K562 (cell line): ENCODE data around the gene CPED1. TPM values are rescaled to one million over a fixed set of nuclear protein-coding genes. Genes with fewer than 3 reads are reported as not detected.
A peak's percentile ranks its signal among the peaks of the same experiment; 100 is the strongest.

Source experiments
- FOXP1 ChIP-seq: sonication (generic); formaldehyde crosslinking; IDR thresholded peaks from 2 replicates; pipeline ENCODE4 v1.8.0; 2022; ENCODE audit warnings: mild to moderate bottlenecking, missing genetic modification reagents
- HLTF ChIP-seq: fragments of 450-650 bp; IDR thresholded peaks from 2 replicates; pipeline ENCODE4 v1.6.1; 2016
- HOXB6 ChIP-seq: fragments of 250-450 bp; sonication (Bioruptor Pico); IDR thresholded peaks from 2 replicates; pipeline ENCODE4 v1.5.1; 2022; ENCODE audit warnings: mild to moderate bottlenecking, borderline replicate concordance
- IRF2 ChIP-seq: sonication (generic); formaldehyde crosslinking; IDR thresholded peaks from 2 replicates; pipeline ENCODE4 v1.8.1; 2022; ENCODE audit warnings: mild to moderate bottlenecking, missing genetic modification reagents
- KLF6 ChIP-seq: fragments of 250-450 bp; sonication (Bioruptor Pico); IDR thresholded peaks from 2 replicates; pipeline ENCODE4 v1.4.0; 2020; ENCODE audit warnings: mild to moderate bottlenecking, moderate library complexity, borderline replicate concordance
- NCOA2 ChIP-seq, 2 experiments: fragments of 450-650 bp; IDR thresholded peaks; 2 replicates each; pipeline ENCODE4 v1.6.1; 2018; ENCODE audit warnings: mild to moderate bottlenecking in 2 of 2, moderate library complexity in 1 of 2; ENCODE audit not compliant: partially characterized antibody in 2 of 2
- NFATC3 ChIP-seq: fragments of 450-650 bp; IDR thresholded peaks from 2 replicates; pipeline ENCODE4 v1.6.1; 2017; ENCODE audit warnings: mild to moderate bottlenecking
- NFXL1 ChIP-seq: fragments of 450-650 bp; formaldehyde crosslinking; IDR thresholded peaks from 2 replicates; pipeline ENCODE4 v1.4.0; 2021; ENCODE audit warnings: mild to moderate bottlenecking
- PHB ChIP-seq: fragments of 250-450 bp; sonication (Bioruptor Pico); IDR thresholded peaks from 2 replicates; pipeline ENCODE4 v1.5.0; 2021
- POLR3G ChIP-seq: IDR thresholded peaks from 2 replicates; pipeline ENCODE4 v1.6.1; 2011; ENCODE audit not compliant: insufficient read length, insufficient replicate concordance; ENCODE audit errors: extremely low read depth
- PYGO2 ChIP-seq: fragments of 450-650 bp; IDR thresholded peaks from 2 replicates; pipeline ENCODE4 v1.6.1; 2016; ENCODE audit warnings: mild to moderate bottlenecking, missing genetic modification characterization, moderate library complexity, missing compliant biosample characterization
- SIN3A ChIP-seq, 2 experiments: fragments of 150-350 bp in 1 of 2; IDR thresholded peaks; 2 replicates each; pipeline ENCODE4 v1.6.1; 2011 to 2016; ENCODE audit warnings: borderline replicate concordance in 2 of 2, low read depth in 2 of 2, low read length in 2 of 2, mild to moderate bottlenecking in 2 of 2, moderate library complexity in 2 of 2; ENCODE audit not compliant: control insufficient read depth in 1 of 2
- ZNF436 ChIP-seq: fragments of 250-450, 450-650 bp; sonication (Bioruptor Pico); formaldehyde crosslinking; IDR thresholded peaks from 2 replicates; pipeline ENCODE4 v1.7.0; 2020; ENCODE audit warnings: mild to moderate bottlenecking
- ZNF561 ChIP-seq: fragments of 450-650 bp; formaldehyde crosslinking; conservative IDR thresholded peaks from 2 replicates; pipeline ENCODE4 v1.4.0; 2020; ENCODE audit warnings: mild to moderate bottlenecking, moderate library complexity
- ZNF589 ChIP-seq: fragments of 200-800 bp; sonication (Bioruptor generic); IDR thresholded peaks from 2 replicates; pipeline ENCODE4 v1.6.1; 2016; ENCODE audit warnings: low read depth, missing genetic modification characterization, missing compliant biosample characterization
- polyA plus RNA-seq, 8 experiments: library from polyadenylated mRNA; depleted of rRNA in 4 of 8; stranded (reverse) in 5 of 8; unstranded in 3 of 8; fragments of >200 nt; fragmentation: Nextera tagmentation in 2 of 8; fragmentation: Illumina TruSeq in 1 of 8; extraction: Ambion mirVana in 2 of 8; extraction: Trizol in 1 of 8; gene quantifications; 2 replicates each; pipeline versions ENCODE4 v1.2.1 to v1.2.3, GENCODE V29; 2011 to 2014; ENCODE audit warnings: inconsistent platforms in 1 of 8, missing spikeins in 1 of 8
- total RNA-seq, 7 experiments: library from RNA; depleted of rRNA in 6 of 7; stranded (reverse); fragments of >200 nt in 6 of 7; fragmentation: Illumina TruSeq in 2 of 7; extraction: Trizol in 2 of 7; gene quantifications; 2 replicates each; pipeline versions ENCODE4 v1.2.1 to v1.2.3, GENCODE V29; 2011 to 2021; ENCODE audit warnings: low replicate concordance in 1 of 7
- TF ChIP-seq, protein P1 (sequence below): IDR thresholded peaks from 2 replicates; pipeline ENCODE4 v1.6.1; 2011; ENCODE audit warnings: borderline replicate concordance, low read depth, mild to moderate bottlenecking, moderate library complexity, low read length; ENCODE audit not compliant: insufficient read depth, poor library complexity, severe bottlenecking
- TF ChIP-seq, protein P2 (sequence below): sonication (generic); formaldehyde crosslinking; IDR thresholded peaks from 2 replicates; pipeline ENCODE4 v1.5.0; 2020; ENCODE audit warnings: missing genetic modification reagents
- TF ChIP-seq, protein P3 (sequence below): fragments of 250-450 bp; sonication (Bioruptor Pico); IDR thresholded peaks from 2 replicates; pipeline ENCODE4 v1.9.0; 2021; ENCODE audit warnings: mild to moderate bottlenecking
- TF ChIP-seq, protein P4 (sequence below): fragments of 450-650 bp; IDR thresholded peaks from 2 replicates; pipeline ENCODE4 v1.6.1; 2016; ENCODE audit warnings: low read depth, mild to moderate bottlenecking, moderate library complexity
- TF ChIP-seq, protein P5 (sequence below): fragments of 450-650 bp; conservative IDR thresholded peaks from 2 replicates; pipeline ENCODE4 v1.6.1; 2016; ENCODE audit warnings: missing genetic modification characterization, low read depth, mild to moderate bottlenecking, missing compliant biosample characterization, moderate library complexity
- TF ChIP-seq, protein P6 (sequence below): fragments of 200-400 bp; formaldehyde crosslinking; IDR thresholded peaks from 2 replicates; pipeline ENCODE4 v1.6.1; 2017; ENCODE audit warnings: mild to moderate bottlenecking, low read depth, low read length, moderate library complexity

CPED1 gene
- total and polyA plus RNA-seq, 9 of the 15 experiments (the other 6 are each of a cell fraction or from before 2014, with no cell fraction given), result 195 to 393 (median 290) TPM

DNA sequence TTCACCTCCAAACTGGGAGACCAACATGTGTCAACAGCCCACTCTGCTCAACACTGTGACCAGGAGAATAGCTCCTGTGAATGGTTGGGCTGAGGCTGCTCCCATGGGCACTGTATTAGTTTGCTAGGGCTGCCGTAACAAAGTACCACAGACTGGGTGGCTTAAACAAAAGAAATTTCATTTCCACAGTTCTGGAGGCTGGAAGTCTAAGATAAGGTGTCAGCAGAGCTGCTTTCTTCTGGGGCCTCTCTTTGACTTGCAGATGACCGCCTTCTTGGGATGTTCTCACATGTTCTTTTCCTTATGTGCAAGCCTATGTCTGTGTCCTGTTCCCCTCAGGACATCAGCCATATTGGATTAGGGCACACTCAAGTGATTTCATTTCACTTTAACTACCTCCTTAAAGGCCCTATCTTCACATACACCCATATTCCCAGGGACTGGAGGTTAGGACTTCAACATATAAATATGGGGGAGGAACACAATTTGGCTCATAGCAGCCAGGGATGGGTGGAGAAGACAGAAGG is 90.3 kb downstream of the CPED1 start (continued):
- TF ChIP-seq, protein P1, sequence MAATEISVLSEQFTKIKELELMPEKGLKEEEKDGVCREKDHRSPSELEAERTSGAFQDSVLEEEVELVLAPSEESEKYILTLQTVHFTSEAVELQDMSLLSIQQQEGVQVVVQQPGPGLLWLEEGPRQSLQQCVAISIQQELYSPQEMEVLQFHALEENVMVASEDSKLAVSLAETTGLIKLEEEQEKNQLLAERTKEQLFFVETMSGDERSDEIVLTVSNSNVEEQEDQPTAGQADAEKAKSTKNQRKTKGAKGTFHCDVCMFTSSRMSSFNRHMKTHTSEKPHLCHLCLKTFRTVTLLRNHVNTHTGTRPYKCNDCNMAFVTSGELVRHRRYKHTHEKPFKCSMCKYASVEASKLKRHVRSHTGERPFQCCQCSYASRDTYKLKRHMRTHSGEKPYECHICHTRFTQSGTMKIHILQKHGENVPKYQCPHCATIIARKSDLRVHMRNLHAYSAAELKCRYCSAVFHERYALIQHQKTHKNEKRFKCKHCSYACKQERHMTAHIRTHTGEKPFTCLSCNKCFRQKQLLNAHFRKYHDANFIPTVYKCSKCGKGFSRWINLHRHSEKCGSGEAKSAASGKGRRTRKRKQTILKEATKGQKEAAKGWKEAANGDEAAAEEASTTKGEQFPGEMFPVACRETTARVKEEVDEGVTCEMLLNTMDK, result no peak
- TF ChIP-seq KLF6 (CRISPR knock-in tag) (0 out of 2 replicates have a peak, but pooled peaks have one; percentile 44), NCOA2 (IDR thresholded peaks at IDR 0.05; ENCODE audit: partially characterized antibody in 2 of 2) (no peak), NFATC3 (no peak), PYGO2 (peak; percentile 71; the same call in 1 of the 2 replicates), IRF2 (CRISPR knock-in tag) (no peak), PHB (no peak), FOXP1 (CRISPR knock-in tag) (no peak), ZNF561 (no peak), NFXL1 (CRISPR knock-in tag) (no peak), ZNF589 (CRISPR knock-in tag) (no peak), ZNF436 (CRISPR knock-in tag) (no peak), HLTF (no peak), POLR3G (no peak), HOXB6 (CRISPR knock-in tag) (no peak), SIN3A (IDR thresholded peaks at IDR 0.05; ENCODE audit: borderline replicate concordance in 2 of 2, control insufficient read depth in 1 of 2, low read depth in 2 of 2, low read length in 2 of 2) (peak in 1 of 2 experiments; percentile 5; a peak in 1 of 4 replicates)
- TF ChIP-seq, protein P2, sequence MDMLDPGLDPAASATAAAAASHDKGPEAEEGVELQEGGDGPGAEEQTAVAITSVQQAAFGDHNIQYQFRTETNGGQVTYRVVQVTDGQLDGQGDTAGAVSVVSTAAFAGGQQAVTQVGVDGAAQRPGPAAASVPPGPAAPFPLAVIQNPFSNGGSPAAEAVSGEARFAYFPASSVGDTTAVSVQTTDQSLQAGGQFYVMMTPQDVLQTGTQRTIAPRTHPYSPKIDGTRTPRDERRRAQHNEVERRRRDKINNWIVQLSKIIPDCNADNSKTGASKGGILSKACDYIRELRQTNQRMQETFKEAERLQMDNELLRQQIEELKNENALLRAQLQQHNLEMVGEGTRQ (CRISPR knock-in tag), result no peak
- TF ChIP-seq, protein P3, sequence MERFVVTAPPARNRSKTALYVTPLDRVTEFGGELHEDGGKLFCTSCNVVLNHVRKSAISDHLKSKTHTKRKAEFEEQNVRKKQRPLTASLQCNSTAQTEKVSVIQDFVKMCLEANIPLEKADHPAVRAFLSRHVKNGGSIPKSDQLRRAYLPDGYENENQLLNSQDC (CRISPR knock-in tag), result no peak
- TF ChIP-seq, protein P4, sequence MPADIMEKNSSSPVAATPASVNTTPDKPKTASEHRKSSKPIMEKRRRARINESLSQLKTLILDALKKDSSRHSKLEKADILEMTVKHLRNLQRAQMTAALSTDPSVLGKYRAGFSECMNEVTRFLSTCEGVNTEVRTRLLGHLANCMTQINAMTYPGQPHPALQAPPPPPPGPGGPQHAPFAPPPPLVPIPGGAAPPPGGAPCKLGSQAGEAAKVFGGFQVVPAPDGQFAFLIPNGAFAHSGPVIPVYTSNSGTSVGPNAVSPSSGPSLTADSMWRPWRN, result no peak
- TF ChIP-seq, protein P5, sequence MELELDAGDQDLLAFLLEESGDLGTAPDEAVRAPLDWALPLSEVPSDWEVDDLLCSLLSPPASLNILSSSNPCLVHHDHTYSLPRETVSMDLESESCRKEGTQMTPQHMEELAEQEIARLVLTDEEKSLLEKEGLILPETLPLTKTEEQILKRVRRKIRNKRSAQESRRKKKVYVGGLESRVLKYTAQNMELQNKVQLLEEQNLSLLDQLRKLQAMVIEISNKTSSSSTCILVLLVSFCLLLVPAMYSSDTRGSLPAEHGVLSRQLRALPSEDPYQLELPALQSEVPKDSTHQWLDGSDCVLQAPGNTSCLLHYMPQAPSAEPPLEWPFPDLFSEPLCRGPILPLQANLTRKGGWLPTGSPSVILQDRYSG, result peak; percentile 75; the same call in 1 of the 2 replicates
- TF ChIP-seq, protein P6, sequence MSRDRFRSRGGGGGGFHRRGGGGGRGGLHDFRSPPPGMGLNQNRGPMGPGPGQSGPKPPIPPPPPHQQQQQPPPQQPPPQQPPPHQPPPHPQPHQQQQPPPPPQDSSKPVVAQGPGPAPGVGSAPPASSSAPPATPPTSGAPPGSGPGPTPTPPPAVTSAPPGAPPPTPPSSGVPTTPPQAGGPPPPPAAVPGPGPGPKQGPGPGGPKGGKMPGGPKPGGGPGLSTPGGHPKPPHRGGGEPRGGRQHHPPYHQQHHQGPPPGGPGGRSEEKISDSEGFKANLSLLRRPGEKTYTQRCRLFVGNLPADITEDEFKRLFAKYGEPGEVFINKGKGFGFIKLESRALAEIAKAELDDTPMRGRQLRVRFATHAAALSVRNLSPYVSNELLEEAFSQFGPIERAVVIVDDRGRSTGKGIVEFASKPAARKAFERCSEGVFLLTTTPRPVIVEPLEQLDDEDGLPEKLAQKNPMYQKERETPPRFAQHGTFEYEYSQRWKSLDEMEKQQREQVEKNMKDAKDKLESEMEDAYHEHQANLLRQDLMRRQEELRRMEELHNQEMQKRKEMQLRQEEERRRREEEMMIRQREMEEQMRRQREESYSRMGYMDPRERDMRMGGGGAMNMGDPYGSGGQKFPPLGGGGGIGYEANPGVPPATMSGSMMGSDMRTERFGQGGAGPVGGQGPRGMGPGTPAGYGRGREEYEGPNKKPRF, result no peak
